ENCODE measurements around the gene ZRANB1.

- TF ChIP-seq CTCF (IDR thresholded peaks at IDR 0.05) (no peak), POLR2AphosphoS5 (IDR thresholded peaks at IDR 0.05) (no peak), POLR2A (IDR thresholded peaks at IDR 0.05) (no peak)
These were observed 15.4 kb upstream of the ZRANB1 start for GRCh38 chr10:124926548-124926947.
